ENCODE measurements around the gene SH3RF3.
"Not testable (repeated sequence)": the region's sequence is repeated elsewhere in the genome, so short reads cannot be mapped to it uniquely, and the experiment has no call there.

Gene SH3RF3

GRCh38 chr2:109160714-109161440 is 31.9 kb downstream of the SH3RF3 start:
- no peak for DNase-seq

- DNase-seq = not testable (repeated sequence)
Measured at GRCh38 chr2:109162367-109162766, 33.4 kb downstream of the SH3RF3 start.

- DNase-seq = peak; percentile 90
Measured at GRCh38 chr2:109162999-109163398, 34.0 kb downstream of the SH3RF3 start.

- no peak for DNase-seq
Measured at GRCh38 chr2:109164311-109164710, 35.3 kb downstream of the SH3RF3 start.

GRCh38 chr2:109164739-109165221 is 35.8 kb downstream of the SH3RF3 start:
- no peak for DNase-seq

- no peak for DNase-seq
Measured at GRCh38 chr2:109166811-109167210, 37.8 kb downstream of the SH3RF3 start.

GRCh38 chr2:109168086-109168485 is 39.1 kb downstream of the SH3RF3 start:
- DNase-seq = no peak

GRCh38 chr2:109168716-109169115 is 39.7 kb downstream of the SH3RF3 start:
- no peak for DNase-seq

GRCh38 chr2:109170645-109171044 is 41.6 kb downstream of the SH3RF3 start:
- DNase-seq = no peak

GRCh38 chr2:109171444-109172334 is 42.7 kb downstream of the SH3RF3 start:
- no peak for DNase-seq

- DNase-seq = no peak
Measured at GRCh38 chr2:109172556-109173105, 43.6 kb downstream of the SH3RF3 start.

- no peak for DNase-seq
Measured at GRCh38 chr2:109173311-109174171, 44.5 kb downstream of the SH3RF3 start.

- DNase-seq = no peak
Measured at GRCh38 chr2:109174214-109174613, 45.2 kb downstream of the SH3RF3 start.

GRCh38 chr2:109174626-109175349 is 45.8 kb downstream of the SH3RF3 start:
- no peak for DNase-seq

- DNase-seq = no peak
Measured at GRCh38 chr2:109175350-109175678, 46.3 kb downstream of the SH3RF3 start.

GRCh38 chr2:109176928-109177327 is 47.9 kb downstream of the SH3RF3 start:
- no peak for DNase-seq

- peak; percentile 50 for DNase-seq
Measured at GRCh38 chr2:109177635-109178034, 48.6 kb downstream of the SH3RF3 start.

GRCh38 chr2:109178968-109179367 is 50.0 kb downstream of the SH3RF3 start:
- no peak for DNase-seq

- no peak for DNase-seq
Measured at GRCh38 chr2:109180786-109181185, 51.8 kb downstream of the SH3RF3 start.

GRCh38 chr2:109182426-109182825 is 53.4 kb downstream of the SH3RF3 start:
- no peak for DNase-seq

- DNase-seq = no peak
Measured at GRCh38 chr2:109183871-109184270, 54.9 kb downstream of the SH3RF3 start.

GRCh38 chr2:109184368-109184767 is 55.4 kb downstream of the SH3RF3 start:
- no peak for DNase-seq
